ENCODE data around the gene SCN5A. TPM values are rescaled to one million over a fixed set of nuclear protein-coding genes. Genes with fewer than 3 reads are reported as not detected.

The SCN5A gene
- total RNA-seq, 2 donors from 2014 or later: 0.05 TPM; not detected in 1

- H3K36me3 Mint-ChIP-seq (ENCODE audit: insufficient read depth in 2 of 2): peaks cover 0 to 1% of the 10 kb centered on the region in 2 donors
- no peak overlapping the region for H3K4me3 Mint-ChIP-seq
- peaks cover 46% of the 10 kb centered on the region for H3K27me3 Mint-ChIP-seq (ENCODE audit: low read depth)
- H3K9me3 Mint-ChIP-seq: no peaks in the 10 kb centered on the region
- peaks cover 12% of the 10 kb centered on the region for H3K4me1 Mint-ChIP-seq (ENCODE audit: low read depth)
- H3K27ac Mint-ChIP-seq: no peak overlapping the region
- DNase-seq: peak in 1 of 2 donors; percentile 19
- ATAC-seq (replicated peaks in 1 of 2): peak; percentile 44 to 56
These were observed 6.3 kb upstream of the SCN5A start for GRCh38 chr3:38655708-38656300.

- Mint-ChIP-seq H3K27me3 (ENCODE audit: low read depth) (peaks cover 35% of the 10 kb centered on the region), H3K36me3 (ENCODE audit: insufficient read depth in 2 of 2) (no peaks in the 10 kb centered on the region), H3K4me3 (no peak overlapping the region), H3K4me1 (ENCODE audit: low read depth) (peaks cover 12% of the 10 kb centered on the region), H3K9me3 (no peaks in the 10 kb centered on the region), H3K27ac (no peak overlapping the region)
- no peak for ATAC-seq (replicated peaks in 1 of 2)
- no peak for DNase-seq
These were observed 4.4 kb upstream of the SCN5A start for GRCh38 chr3:38653685-38654537.

GRCh38 chr3:38652934-38653333 is 3.4 kb upstream of the SCN5A start:
- H3K4me3 Mint-ChIP-seq: no peak overlapping the region
- no peak for ATAC-seq (replicated peaks in 1 of 2)
- peaks cover 15% of the 10 kb centered on the region for H3K4me1 Mint-ChIP-seq (ENCODE audit: low read depth)

GRCh38 chr3:38651153-38651789 is 1.8 kb upstream of the SCN5A start:
- no peak overlapping the region for H3K27ac Mint-ChIP-seq
- ATAC-seq (replicated peaks in 1 of 2) (peak; percentile 50 to 53), DNase-seq (peak; percentile 71 to 74)
- H3K27me3 Mint-ChIP-seq (ENCODE audit: low read depth): peaks cover 22% of the 10 kb centered on the region
- peak overlapping the region in 1 of 2 donors; percentile 17 for H3K4me3 Mint-ChIP-seq
- no peaks in the 10 kb centered on the region for H3K9me3 Mint-ChIP-seq
- H3K36me3 Mint-ChIP-seq (ENCODE audit: insufficient read depth in 2 of 2): no peaks in the 10 kb centered on the region
- peaks cover 15% of the 10 kb centered on the region for H3K4me1 Mint-ChIP-seq (ENCODE audit: low read depth)

More at GRCh38 chr3:38652934-38653333, 3.4 kb upstream of the SCN5A start:
- DNase-seq: no peak
- H3K36me3 Mint-ChIP-seq (ENCODE audit: insufficient read depth in 2 of 2): no peaks in the 10 kb centered on the region
- H3K27me3 Mint-ChIP-seq (ENCODE audit: low read depth): peaks cover 35% of the 10 kb centered on the region
- H3K9me3 Mint-ChIP-seq: no peaks in the 10 kb centered on the region
- no peak overlapping the region for H3K27ac Mint-ChIP-seq

DNA sequence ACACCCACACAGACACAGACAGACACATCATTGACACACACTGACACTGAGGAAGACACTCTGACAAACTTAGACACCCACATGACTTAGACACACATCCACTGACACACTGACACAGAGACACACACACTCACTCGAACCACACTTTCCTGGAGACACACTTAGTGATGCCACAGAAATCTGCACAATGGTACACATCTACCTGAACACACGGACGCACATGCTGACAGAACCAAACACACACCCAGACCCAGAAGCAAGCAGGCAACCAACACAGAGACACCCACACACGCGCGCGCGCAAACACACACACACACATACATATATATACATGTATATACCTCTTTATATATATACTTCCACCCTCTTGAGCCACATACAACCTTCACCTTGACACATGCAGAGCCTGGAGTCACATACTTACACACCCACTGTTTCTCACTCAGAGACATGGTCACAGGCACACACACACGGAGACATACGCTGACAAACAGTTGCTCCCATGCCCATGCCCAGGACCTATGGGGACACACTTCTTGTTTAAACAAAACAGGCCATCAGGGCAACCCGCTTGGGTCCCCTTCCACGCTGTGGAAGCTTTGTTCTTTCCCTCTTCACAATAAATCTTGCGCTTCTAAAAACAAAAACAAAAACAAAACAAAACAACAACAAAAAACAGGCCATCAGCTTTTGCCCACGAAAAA is 913 bp upstream of the SCN5A start:
- peaks cover 15% of the 10 kb centered on the region for H3K27me3 Mint-ChIP-seq (ENCODE audit: low read depth)
- peaks cover 9% of the 10 kb centered on the region for H3K4me1 Mint-ChIP-seq (ENCODE audit: low read depth)
- H3K27ac Mint-ChIP-seq: no peak overlapping the region
- H3K9me3 Mint-ChIP-seq: no peaks in the 10 kb centered on the region
- no peak overlapping the region for H3K4me3 Mint-ChIP-seq
- DNase-seq: peak in 1 of 2 donors; percentile 10
- no peak for ATAC-seq (replicated peaks in 1 of 2)
- no peaks in the 10 kb centered on the region for H3K36me3 Mint-ChIP-seq (ENCODE audit: insufficient read depth in 2 of 2)

DNA sequence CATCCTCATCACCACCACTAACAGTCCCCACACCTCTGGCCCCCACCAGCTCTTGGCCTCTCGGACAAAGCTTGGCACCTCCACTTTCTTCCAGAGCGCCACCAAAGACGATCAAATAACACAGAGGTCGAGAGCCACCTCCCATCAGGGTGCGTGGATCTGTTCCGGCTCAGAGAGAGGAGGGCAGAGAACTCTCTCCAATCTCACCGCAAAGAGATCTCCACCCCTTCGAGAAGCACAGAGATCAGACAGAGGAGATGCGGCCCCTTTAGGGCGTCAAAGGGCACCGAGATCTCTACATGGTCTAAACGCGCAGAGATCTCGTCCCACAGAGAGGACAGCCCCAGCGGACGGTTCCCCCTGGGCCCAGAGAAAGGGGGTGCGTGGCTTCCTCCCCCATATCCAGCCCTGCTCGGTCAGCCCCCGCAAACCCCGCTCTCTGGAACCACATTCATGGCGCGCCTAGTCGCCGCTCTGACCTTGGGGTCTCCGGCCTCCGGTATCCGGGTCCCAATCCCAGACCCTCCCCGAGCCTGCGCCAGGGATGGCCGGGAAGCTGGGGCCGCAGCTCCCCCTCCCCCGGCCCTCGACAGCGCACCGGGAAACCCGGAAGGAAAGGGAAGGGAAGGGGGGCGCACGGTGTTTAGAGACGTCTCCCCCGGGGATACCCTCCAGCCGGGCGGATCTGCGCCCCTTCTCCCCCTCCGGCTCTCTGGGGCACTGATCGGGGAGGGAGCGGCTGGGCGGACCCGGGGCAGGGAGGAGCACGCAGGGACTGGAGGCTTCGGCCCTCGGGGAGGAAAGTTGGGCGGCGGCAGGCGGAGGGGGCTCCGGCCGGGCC is 608 bp downstream of the SCN5A start:
- Mint-ChIP-seq H3K9me3 (no peaks in the 10 kb centered on the region), H3K27me3 (ENCODE audit: low read depth) (peaks cover 15% of the 10 kb centered on the region), H3K4me1 (ENCODE audit: low read depth) (peaks cover 9% of the 10 kb centered on the region), H3K36me3 (ENCODE audit: insufficient read depth in 2 of 2) (no peaks in the 10 kb centered on the region), H3K4me3 (peak overlapping the region; percentile 54 to 79), H3K27ac (no peak overlapping the region)
- ATAC-seq (replicated peaks in 1 of 2): no peak
- DNase-seq: no peak

DNA sequence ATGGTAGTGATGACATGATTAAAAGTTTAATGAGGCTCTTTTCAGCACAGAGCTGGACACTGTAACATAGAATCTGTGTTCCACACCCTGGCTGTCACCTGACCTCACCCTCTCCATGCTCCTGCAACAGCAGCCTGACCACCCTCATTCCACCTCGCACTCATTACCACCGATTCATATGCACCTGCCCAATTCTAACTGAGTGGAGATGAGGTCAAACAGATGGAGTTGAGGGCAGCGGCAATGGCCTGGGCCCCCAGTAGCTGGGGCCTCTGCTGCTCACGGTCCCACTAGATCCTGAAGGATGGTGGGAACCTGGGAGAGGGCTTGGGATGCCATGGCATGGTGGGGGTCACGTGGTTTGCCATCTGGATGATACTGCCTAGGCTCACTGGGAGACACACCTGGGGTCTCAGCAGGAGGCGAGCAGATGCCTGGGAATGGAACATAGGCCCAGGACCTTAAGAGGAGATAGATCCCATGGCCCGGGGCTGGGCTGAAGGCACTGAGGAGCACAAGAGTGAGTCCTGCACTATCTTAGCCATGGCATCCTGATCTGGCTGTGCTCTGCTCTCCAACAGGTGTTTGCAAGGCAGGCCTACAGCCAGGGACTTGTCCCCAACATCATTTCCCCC is 1.3 kb downstream of the SCN5A start:
- DNase-seq (no peak), ATAC-seq (replicated peaks in 1 of 2) (no peak)
- Mint-ChIP-seq H3K9me3 (no peaks in the 10 kb centered on the region), H3K4me3 (peak overlapping the region; percentile 54 to 79), H3K4me1 (ENCODE audit: low read depth) (peaks cover 5% of the 10 kb centered on the region), H3K27me3 (ENCODE audit: low read depth) (peaks cover 11% of the 10 kb centered on the region), H3K27ac (no peak overlapping the region), H3K36me3 (ENCODE audit: insufficient read depth in 2 of 2) (no peaks in the 10 kb centered on the region)

- no peak for DNase-seq
- peaks cover 4% of the 10 kb centered on the region for H3K27me3 Mint-ChIP-seq (ENCODE audit: low read depth)
- no peak for ATAC-seq (replicated peaks in 1 of 2)
- no peaks in the 10 kb centered on the region for H3K36me3 Mint-ChIP-seq (ENCODE audit: insufficient read depth in 2 of 2)
- peaks cover 4% of the 10 kb centered on the region for H3K4me1 Mint-ChIP-seq (ENCODE audit: low read depth)
- no peak overlapping the region for H3K27ac Mint-ChIP-seq
- no peaks in the 10 kb centered on the region for H3K9me3 Mint-ChIP-seq
- no peak overlapping the region for H3K4me3 Mint-ChIP-seq
These were observed 2.1 kb downstream of the SCN5A start for GRCh38 chr3:38647217-38647970.

GRCh38 chr3:38646630-38647029 is 2.9 kb downstream of the SCN5A start:
- Mint-ChIP-seq H3K4me3 (no peak overlapping the region), H3K4me1 (ENCODE audit: low read depth) (peaks cover 4% of the 10 kb centered on the region), H3K27ac (no peak overlapping the region), H3K36me3 (ENCODE audit: insufficient read depth in 2 of 2) (no peaks in the 10 kb centered on the region), H3K27me3 (ENCODE audit: low read depth) (no peaks in the 10 kb centered on the region), H3K9me3 (no peaks in the 10 kb centered on the region)
- ATAC-seq (replicated peaks in 1 of 2) (no peak), DNase-seq (peak in 1 of 2 donors; percentile 24)

- no peak for ATAC-seq (replicated peaks in 1 of 2)
- H3K36me3 Mint-ChIP-seq (ENCODE audit: insufficient read depth in 2 of 2): no peaks in the 10 kb centered on the region
- no peak for DNase-seq
- no peak overlapping the region for H3K27ac Mint-ChIP-seq
- H3K4me3 Mint-ChIP-seq: no peak overlapping the region
- peaks cover 4% of the 10 kb centered on the region for H3K4me1 Mint-ChIP-seq (ENCODE audit: low read depth)
- H3K9me3 Mint-ChIP-seq: no peaks in the 10 kb centered on the region
- H3K27me3 Mint-ChIP-seq (ENCODE audit: low read depth): no peaks in the 10 kb centered on the region
These were observed 3.4 kb downstream of the SCN5A start for GRCh38 chr3:38646062-38646461.

GRCh38 chr3:38645601-38646000 is 3.9 kb downstream of the SCN5A start:
- H3K4me1 Mint-ChIP-seq (ENCODE audit: low read depth): peaks cover 4% of the 10 kb centered on the region
- H3K4me3 Mint-ChIP-seq: no peak overlapping the region
- no peaks in the 10 kb centered on the region for H3K27me3 Mint-ChIP-seq (ENCODE audit: low read depth)
- no peak overlapping the region for H3K27ac Mint-ChIP-seq
- no peaks in the 10 kb centered on the region for H3K9me3 Mint-ChIP-seq
- DNase-seq: no peak
- no peaks in the 10 kb centered on the region for H3K36me3 Mint-ChIP-seq (ENCODE audit: insufficient read depth in 2 of 2)
- ATAC-seq (replicated peaks in 1 of 2): no peak

All from activated T-cell treated with anti-CD3 and anti-CD28 coated beads, Interleukin-2, amount 50 U/mL, for 72 hours (primary cell).